Esophagus muscularis mucosa (tissue), 3 donors: ENCODE results near the gene PNKP.

Experiments used
- CTCF ChIP-seq, 3 experiments: fragments of 200-600 bp in 2 of 3; fragments of 450-650 bp in 1 of 3; sonication (generic) in 2 of 3; IDR thresholded peaks; one replicate each; pipeline ENCODE4 v1.5.1; 2017 to 2019; ENCODE audit warnings: antibody characterized with exemption in 3 of 3, mild to moderate bottlenecking in 2 of 3, moderate library complexity in 1 of 3
- POLR2A ChIP-seq: fragments of 450-650 bp; IDR thresholded peaks from one replicate; pipeline ENCODE4 v1.6.1; 2017; ENCODE audit warnings: antibody characterized with exemption, moderate library complexity, mild to moderate bottlenecking, low read depth
- POLR2AphosphoS5 ChIP-seq, 2 donors: sonication (generic); formaldehyde crosslinking; IDR thresholded peaks; one replicate each; pipeline ENCODE4 v1.6.1; 2017; ENCODE audit warnings: antibody characterized with exemption in 2 of 2

DNA sequence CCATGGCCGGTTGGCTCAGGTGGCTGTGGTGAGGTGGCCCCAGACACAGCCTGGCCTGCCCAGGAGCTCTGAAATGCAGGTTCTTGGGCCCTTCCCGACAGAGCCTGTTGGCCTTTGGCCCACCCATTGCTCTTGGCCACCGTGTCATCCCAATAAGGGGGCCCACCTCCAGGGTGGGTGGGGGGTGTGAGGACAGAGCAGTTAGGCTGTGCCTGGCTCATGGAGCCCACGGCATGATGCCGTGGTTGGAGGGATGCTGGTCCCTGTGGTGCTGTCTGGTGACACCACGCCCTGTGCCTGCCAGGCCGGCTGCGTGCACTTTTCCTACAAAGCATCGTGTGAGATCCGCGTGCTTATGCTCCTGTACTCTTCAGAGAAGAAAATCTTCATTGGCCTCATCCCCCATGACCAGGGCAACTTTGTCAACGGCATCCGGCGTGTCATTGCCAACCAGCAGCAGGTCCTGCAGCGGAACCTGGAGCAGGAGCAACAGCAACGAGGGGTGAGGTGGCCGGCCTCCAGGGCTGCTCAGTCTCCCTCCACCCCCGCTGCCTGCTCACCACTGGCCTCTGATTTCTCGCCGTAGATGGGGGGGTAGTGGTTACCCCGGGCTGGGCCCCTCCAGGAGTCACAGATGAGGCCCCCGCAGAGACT is 7.6 kb downstream of the PNKP start:
- TF ChIP-seq CTCF (IDR thresholded peaks at IDR 0.05): no peak
- TF ChIP-seq POLR2A: no peak
- TF ChIP-seq POLR2AphosphoS5 (IDR thresholded peaks at IDR 0.05): no peak
